Ovary (tissue), 3 donors: ENCODE data around the gene INVS.

Experiments used
- CTCF ChIP-seq, 3 donors: fragments of 450-650 bp in 2 of 3; fragments of 200-600 bp in 1 of 3; IDR thresholded peaks; one replicate each; pipeline versions ENCODE4 v1.5.1 to v1.8.0; 2016 to 2022; ENCODE audit warnings: antibody characterized with exemption in 3 of 3, mild to moderate bottlenecking in 1 of 3
- EP300 ChIP-seq: sonication (generic); formaldehyde crosslinking; IDR thresholded peaks from one replicate; pipeline ENCODE4 v1.6.1; 2017; ENCODE audit warnings: antibody characterized with exemption
- POLR2A ChIP-seq: fragments of 450-650 bp; IDR thresholded peaks from one replicate; pipeline ENCODE4 v1.6.1; 2017; ENCODE audit warnings: antibody characterized with exemption, mild to moderate bottlenecking, moderate library complexity
- donor health status: DM: no; HTN: no; CAD: no.

DNA sequence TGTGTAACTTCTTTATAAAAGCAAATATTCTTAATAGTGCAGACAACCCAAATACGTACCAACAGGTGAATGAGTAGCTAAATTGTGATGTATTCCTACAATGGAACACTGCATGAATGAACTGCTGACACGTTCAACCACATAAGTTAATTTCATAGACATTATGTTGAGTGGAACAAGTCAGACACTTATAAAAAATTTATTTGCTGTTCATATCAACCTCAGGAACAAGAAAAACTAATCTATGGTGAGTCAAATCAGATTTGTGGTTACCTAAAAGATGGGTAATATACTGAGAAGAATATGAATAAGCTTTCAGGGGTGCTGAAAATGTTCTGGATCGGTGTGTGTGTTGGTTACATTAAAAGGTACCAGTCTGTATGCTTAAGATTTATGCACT is 35.7 kb downstream of the INVS start:
- TF ChIP-seq CTCF (IDR thresholded peaks at IDR 0.05) (no peak), EP300 (no peak), POLR2A (no peak)
